RPMI8226 (cell line): ENCODE results near the gene CTXN1.
"Not testable (repeated sequence)": the region's sequence is repeated elsewhere in the genome, so short reads cannot be mapped to it uniquely, and the experiment has no call there.

Source experiments
- DNase-seq: peaks from one replicate; pipeline ENCODE4 v3.0.0-alpha.2; 2015

The CTXN1 gene

GRCh38 chr19:7897292-7897691, 28.6 kb downstream of the CTXN1 start:
- DNase-seq, result no peak

GRCh38 chr19:7895565-7895964, 30.4 kb downstream of the CTXN1 start:
- no peak for DNase-seq

- DNase-seq, result peak; percentile 76
Observed at GRCh38 chr19:7894612-7895309, 31.2 kb downstream of the CTXN1 start.

GRCh38 chr19:7893362-7894101, 32.4 kb downstream of the CTXN1 start:
- DNase-seq, result not testable (repeated sequence)

- no peak for DNase-seq
Observed at GRCh38 chr19:7888826-7889217, 37.1 kb downstream of the CTXN1 start.

GRCh38 chr19:7888145-7888825, 37.6 kb downstream of the CTXN1 start, which contains the start of gene LRRC8E:
TSS of gene LRRC8E (plus strand) at chr19:7888510. CDS start at chr19:7895604, 7,094 bp downstream.
- no peak for DNase-seq

GRCh38 chr19:7887408-7888144, 38.4 kb downstream of the CTXN1 start:
- DNase-seq, result peak; percentile 74

- DNase-seq, result no peak
Observed at GRCh38 chr19:7885818-7886217, 40.1 kb downstream of the CTXN1 start.

- peak; percentile 7 for DNase-seq
Observed at GRCh38 chr19:7883796-7884570, 42.0 kb downstream of the CTXN1 start.

GRCh38 chr19:7883105-7883504, 42.8 kb downstream of the CTXN1 start:
- peak; percentile 1 for DNase-seq

GRCh38 chr19:7881910-7882309, 44.0 kb downstream of the CTXN1 start:
- no peak for DNase-seq

GRCh38 chr19:7879836-7880235, 46.1 kb downstream of the CTXN1 start:
- no peak for DNase-seq

GRCh38 chr19:7879111-7879807, 46.7 kb downstream of the CTXN1 start:
- peak; percentile 47 for DNase-seq

GRCh38 chr19:7877249-7877836, 48.6 kb downstream of the CTXN1 start:
- DNase-seq, result no peak

GRCh38 chr19:7874897-7875273, 51.0 kb downstream of the CTXN1 start:
- no peak for DNase-seq
